ENCODE results near the gene CACNA2D3.
A peak's percentile ranks its signal among the peaks of the same experiment; 100 is the strongest.

Gene CACNA2D3

DNA sequence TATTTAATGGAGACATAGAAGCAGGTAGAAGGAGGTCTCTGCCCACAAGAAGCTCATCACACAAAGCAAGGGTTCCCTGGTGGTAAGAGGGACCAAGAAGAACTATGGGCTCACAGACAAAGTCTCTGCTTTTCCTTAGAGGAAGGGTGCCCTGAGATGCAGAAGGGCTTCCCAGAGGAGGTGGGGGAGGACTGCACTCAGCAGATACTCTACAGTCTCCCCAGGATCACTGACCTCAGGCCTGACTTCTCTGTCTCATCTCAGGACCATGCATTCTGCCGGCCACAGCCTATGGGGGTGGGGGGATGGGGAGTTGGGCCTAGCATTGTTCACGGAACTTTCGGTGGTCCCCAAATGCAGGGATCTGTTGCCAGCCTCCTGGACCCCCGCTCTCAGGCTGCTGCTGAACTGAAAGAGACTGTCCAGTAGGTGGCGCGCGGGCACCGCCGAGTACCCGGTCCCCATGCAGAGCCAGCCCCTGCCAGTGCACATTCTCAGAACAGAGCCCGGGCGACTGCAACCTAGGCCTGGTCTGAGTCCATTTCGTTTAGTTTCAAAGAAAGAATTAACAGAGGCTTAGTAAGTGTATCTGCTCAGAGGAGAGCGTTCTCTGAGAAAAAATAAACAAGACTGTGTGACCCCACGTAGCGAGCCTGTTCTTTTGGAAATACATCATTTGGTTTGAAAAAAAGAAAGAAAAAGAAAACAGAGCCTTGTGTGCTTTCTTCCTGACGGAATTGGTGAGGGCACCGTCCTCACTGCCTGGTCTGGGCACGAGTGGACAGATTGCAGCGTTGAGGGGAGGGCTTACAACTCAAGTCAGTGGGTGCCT, 731.4 kb downstream of the CACNA2D3 start:
- Mint-ChIP-seq H3K4me3 (no peak overlapping the region), H3K4me1 (ENCODE audit: low read depth) (no peaks in the 10 kb centered on the region), H3K27me3 (ENCODE audit: low read depth) (no peaks in the 10 kb centered on the region), H3K9me3 (no peaks in the 10 kb centered on the region), H3K36me3 (ENCODE audit: low read depth) (no peaks in the 10 kb centered on the region), H3K27ac (no peak overlapping the region)
- peak; percentile 9 for DNase-seq (ENCODE audit: low spot score)

DNA sequence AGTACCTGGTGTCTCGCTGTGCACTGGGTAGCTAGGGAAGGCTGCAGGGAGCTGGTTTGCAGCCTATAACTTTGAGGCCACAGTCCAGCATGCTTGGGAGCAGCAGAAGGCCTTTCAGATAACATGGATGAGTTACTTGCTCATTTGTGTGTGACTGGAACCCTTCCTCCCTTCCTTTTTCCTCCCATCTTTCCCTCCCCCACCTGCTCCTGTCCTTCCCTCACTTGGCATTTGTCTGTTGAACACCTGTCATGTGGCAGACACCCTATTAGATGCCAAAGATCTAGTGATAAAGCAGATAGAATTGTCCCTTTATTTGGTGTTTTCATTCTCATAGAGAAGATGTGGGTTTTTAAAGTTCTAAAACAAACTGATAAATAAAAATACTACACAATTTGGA, 733.9 kb downstream of the CACNA2D3 start:
- Mint-ChIP-seq H3K27ac (no peak overlapping the region), H3K27me3 (ENCODE audit: low read depth) (no peaks in the 10 kb centered on the region), H3K36me3 (ENCODE audit: low read depth) (no peaks in the 10 kb centered on the region), H3K4me1 (ENCODE audit: low read depth) (no peaks in the 10 kb centered on the region), H3K4me3 (no peak overlapping the region), H3K9me3 (no peaks in the 10 kb centered on the region)
- DNase-seq (ENCODE audit: low spot score) = no peak

DNA sequence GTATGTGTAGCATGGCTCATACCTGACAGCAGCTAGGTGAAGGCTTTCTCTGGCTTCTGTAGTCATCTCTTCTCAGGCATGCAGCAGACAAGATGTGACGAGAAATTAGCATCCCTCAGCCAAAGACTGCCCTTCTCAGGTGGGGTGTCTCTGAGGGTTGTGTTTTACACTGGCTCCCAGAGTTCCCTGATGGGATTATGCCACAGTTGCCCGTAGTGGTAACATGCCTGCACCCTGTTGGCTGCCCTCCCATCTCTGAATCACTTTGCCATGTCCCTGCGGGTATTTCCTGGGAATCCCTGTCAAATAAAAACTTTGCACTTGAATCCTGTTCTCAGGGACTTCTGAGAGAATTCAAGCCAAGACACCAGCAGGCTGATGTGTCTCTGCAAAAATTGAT, 735.0 kb downstream of the CACNA2D3 start:
- Mint-ChIP-seq H3K27me3 (ENCODE audit: low read depth) (no peaks in the 10 kb centered on the region), H3K36me3 (ENCODE audit: low read depth) (no peaks in the 10 kb centered on the region), H3K4me1 (ENCODE audit: low read depth) (no peaks in the 10 kb centered on the region), H3K27ac (no peak overlapping the region), H3K4me3 (no peak overlapping the region), H3K9me3 (no peaks in the 10 kb centered on the region)
- no peak for DNase-seq (ENCODE audit: low spot score)

DNA sequence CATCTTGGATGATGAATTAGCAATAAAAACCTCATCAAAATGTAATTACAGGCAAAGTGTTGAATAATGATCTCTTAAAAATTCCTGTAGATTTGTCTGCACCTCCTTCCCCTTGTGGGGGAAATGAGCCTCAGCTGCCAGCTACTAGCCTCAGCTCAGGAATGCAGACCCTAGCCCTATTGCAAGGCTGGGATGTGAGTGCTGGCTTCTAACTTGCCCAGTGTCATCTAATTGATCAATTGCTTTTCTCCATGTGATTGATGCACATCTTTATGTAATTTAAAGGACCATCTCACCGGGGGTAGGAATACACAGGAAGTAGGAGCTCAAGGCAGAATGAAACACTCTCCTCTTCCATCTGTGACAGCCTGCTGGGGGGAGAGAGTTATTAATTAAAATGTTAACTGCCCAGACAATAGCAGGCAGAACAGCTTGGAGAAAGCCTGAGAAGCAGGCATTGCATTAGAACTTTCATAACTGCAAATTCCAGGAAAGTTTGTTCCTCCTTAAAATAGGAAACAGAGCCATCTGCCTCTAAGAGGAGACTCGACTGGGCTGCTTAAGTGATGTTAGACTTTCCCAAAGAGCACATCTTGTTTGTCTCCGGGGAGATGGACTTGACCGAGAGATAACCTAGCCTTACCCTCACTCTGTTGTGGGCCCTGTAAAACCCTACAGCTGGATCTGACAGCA, 735.9 kb downstream of the CACNA2D3 start:
- Mint-ChIP-seq H3K9me3 (no peaks in the 10 kb centered on the region), H3K27ac (no peak overlapping the region), H3K4me3 (no peak overlapping the region), H3K36me3 (ENCODE audit: low read depth) (no peaks in the 10 kb centered on the region), H3K4me1 (ENCODE audit: low read depth) (no peaks in the 10 kb centered on the region), H3K27me3 (ENCODE audit: low read depth) (no peaks in the 10 kb centered on the region)
- no peak for DNase-seq (ENCODE audit: low spot score)

DNA sequence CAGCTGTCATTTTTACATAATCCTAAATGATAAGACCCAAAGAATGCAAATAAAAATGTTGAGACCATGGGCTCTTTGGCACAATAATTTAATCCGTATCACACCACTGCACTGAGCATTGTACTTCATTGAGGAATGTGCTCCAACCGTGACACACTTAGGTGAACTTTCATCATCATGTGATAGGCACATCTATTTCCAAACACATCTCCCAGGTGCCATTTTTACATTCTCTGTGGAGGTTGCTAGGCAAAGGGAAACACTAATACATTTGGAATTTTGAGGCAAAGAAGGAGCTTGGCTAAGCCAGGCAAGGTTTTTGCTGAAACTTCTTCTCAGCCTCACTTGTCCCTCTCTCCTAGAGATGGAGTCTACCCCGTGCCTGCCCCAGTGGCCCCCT, 736.8 kb downstream of the CACNA2D3 start:
- no peaks in the 10 kb centered on the region for H3K9me3 Mint-ChIP-seq
- no peak for DNase-seq (ENCODE audit: low spot score)
- no peaks in the 10 kb centered on the region for H3K36me3 Mint-ChIP-seq (ENCODE audit: low read depth)
- H3K4me1 Mint-ChIP-seq (ENCODE audit: low read depth) = no peaks in the 10 kb centered on the region
- H3K4me3 Mint-ChIP-seq = no peak overlapping the region
- no peaks in the 10 kb centered on the region for H3K27me3 Mint-ChIP-seq (ENCODE audit: low read depth)
- no peak overlapping the region for H3K27ac Mint-ChIP-seq

DNA sequence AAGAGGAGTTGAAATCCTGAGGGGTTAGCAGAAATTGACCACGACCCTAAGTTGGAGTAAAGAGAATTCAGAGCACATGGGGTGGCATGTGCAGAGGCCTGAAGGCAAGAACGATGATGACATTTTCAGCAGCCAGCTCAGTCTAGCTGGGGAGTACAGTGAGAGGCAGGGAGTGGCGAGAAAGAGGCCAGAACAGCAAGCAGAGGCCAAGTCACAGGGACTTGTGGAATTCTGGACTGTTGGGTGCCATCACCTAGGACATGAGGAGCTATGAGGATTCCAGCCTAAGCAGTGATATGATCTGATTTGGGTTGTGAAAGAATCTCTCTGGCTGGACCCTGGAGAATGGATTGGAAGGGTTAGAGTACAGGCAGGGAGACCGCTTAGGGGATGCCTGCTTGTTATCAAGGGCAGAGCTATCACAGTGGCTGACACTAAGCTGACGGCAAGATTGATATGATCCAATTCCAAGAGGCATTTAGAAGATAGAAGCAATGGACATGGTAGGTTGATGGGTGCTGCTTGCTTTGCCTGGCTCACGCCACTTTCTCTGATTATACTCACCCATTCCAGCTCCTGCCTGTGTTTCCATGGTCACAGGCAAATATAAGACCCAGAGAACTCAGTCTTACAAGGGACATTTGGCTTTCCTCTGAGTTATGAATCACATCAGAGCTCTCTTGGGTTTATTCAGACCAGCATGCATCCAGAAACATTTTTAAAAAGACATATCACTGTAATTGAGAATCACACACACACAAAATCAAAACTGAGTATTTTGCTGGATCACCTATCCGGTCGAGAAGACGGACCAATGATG, 739.1 kb downstream of the CACNA2D3 start:
- no peaks in the 10 kb centered on the region for H3K36me3 Mint-ChIP-seq (ENCODE audit: low read depth)
- H3K9me3 Mint-ChIP-seq = no peaks in the 10 kb centered on the region
- no peak overlapping the region for H3K27ac Mint-ChIP-seq
- no peak for DNase-seq (ENCODE audit: low spot score)
- H3K4me3 Mint-ChIP-seq = no peak overlapping the region
- H3K27me3 Mint-ChIP-seq (ENCODE audit: low read depth) = no peaks in the 10 kb centered on the region
- H3K4me1 Mint-ChIP-seq (ENCODE audit: low read depth) = no peaks in the 10 kb centered on the region

DNA sequence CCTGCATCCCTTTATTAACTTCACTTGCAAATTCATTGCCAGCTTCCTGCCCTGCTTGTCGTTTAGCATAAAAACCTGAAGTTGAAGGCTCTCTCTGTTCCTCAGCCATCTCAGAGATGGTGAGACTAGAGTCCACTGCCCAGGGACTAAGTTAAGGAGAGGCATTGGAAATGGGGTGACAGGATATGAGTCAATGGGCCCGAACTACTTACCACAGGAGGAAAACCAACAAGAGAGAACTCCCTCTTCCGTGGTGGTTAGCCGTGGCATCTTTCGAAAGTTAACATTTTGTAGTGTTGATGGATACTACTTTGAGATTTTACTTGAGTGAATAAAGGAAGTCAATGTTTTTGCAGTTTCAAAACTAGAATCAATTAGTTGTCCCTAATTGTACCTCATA, 740.2 kb downstream of the CACNA2D3 start:
- Mint-ChIP-seq H3K4me3 (no peak overlapping the region), H3K36me3 (ENCODE audit: low read depth) (no peaks in the 10 kb centered on the region), H3K9me3 (no peaks in the 10 kb centered on the region)

DNA sequence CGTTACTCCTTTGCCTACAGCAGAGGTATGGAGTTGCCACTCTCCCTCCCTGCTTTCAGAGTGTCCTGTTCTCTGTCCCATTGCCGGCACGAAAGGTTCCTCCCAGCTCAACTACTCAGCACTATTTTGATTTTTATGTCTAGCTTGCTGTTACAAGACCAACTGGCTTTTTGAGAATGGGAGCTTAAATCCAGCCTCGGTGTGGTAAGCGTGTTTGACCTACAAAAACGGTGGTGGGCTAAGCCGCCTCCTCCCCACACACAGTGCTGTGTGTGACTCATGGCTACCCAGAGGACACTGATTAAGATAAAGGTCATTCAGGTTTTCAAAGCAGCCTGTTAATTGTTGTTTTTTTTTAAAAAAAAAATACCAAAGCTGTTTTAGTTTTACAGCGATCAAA, 741.0 kb downstream of the CACNA2D3 start:
- no peak overlapping the region for H3K4me3 Mint-ChIP-seq
- no peaks in the 10 kb centered on the region for H3K36me3 Mint-ChIP-seq (ENCODE audit: low read depth)
- no peaks in the 10 kb centered on the region for H3K27me3 Mint-ChIP-seq (ENCODE audit: low read depth)
- H3K27ac Mint-ChIP-seq = no peak overlapping the region
- no peaks in the 10 kb centered on the region for H3K4me1 Mint-ChIP-seq (ENCODE audit: low read depth)
- DNase-seq (ENCODE audit: low spot score) = no peak
- no peaks in the 10 kb centered on the region for H3K9me3 Mint-ChIP-seq

More for the DNA sequence above, 740.2 kb downstream of the CACNA2D3 start:
- no peaks in the 10 kb centered on the region for H3K4me1 Mint-ChIP-seq (ENCODE audit: low read depth)
- H3K27ac Mint-ChIP-seq = no peak overlapping the region
- H3K27me3 Mint-ChIP-seq (ENCODE audit: low read depth) = no peaks in the 10 kb centered on the region
- DNase-seq (ENCODE audit: low spot score) = no peak

DNA sequence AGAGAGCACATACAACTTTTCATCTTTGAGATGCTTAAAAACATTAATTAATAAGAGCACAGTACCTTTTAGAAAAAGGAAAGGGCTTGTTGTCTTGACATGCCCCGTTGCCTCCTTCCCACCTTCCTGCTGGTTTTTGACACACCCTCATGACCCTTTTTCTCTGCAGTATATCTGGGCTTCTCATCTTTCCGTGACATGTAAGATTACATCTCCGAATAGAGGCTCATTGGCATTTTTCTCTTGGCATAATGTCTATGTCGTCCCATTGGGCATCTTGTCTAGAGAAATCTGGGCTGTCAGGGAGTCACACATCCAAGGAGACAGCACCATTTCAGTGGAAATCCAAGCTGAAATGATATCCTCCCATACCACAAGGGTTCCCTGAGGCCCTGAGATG, 741.4 kb downstream of the CACNA2D3 start:
- Mint-ChIP-seq H3K9me3 (no peaks in the 10 kb centered on the region), H3K4me3 (no peak overlapping the region), H3K4me1 (ENCODE audit: low read depth) (no peaks in the 10 kb centered on the region), H3K27me3 (ENCODE audit: low read depth) (no peaks in the 10 kb centered on the region), H3K36me3 (ENCODE audit: low read depth) (no peaks in the 10 kb centered on the region), H3K27ac (no peak overlapping the region)
- no peak for DNase-seq (ENCODE audit: low spot score)

DNA sequence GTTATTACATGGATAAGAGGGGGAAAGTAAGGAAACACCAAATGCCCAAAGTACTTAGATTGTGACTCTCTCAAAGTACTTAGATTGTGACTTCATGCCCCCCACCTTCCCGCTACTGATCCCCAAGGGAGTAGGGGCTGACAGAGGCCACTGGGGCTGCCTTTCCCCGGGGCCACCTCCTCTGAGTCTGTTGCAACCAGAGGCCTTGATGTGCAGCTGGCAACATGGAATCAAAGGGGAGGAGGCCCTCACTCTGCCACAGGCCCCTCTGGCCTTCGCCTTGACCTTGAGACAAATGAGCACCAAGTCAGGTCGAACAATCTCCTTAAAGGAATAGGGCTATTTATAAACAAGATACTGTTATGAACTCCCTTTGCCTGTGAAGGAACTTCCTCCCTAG, 743.0 kb downstream of the CACNA2D3 start:
- Mint-ChIP-seq H3K9me3 (no peaks in the 10 kb centered on the region), H3K27ac (no peak overlapping the region), H3K27me3 (ENCODE audit: low read depth) (no peaks in the 10 kb centered on the region), H3K4me3 (no peak overlapping the region), H3K36me3 (ENCODE audit: low read depth) (no peaks in the 10 kb centered on the region), H3K4me1 (ENCODE audit: low read depth) (no peaks in the 10 kb centered on the region)
- DNase-seq (ENCODE audit: low spot score) = no peak

DNA sequence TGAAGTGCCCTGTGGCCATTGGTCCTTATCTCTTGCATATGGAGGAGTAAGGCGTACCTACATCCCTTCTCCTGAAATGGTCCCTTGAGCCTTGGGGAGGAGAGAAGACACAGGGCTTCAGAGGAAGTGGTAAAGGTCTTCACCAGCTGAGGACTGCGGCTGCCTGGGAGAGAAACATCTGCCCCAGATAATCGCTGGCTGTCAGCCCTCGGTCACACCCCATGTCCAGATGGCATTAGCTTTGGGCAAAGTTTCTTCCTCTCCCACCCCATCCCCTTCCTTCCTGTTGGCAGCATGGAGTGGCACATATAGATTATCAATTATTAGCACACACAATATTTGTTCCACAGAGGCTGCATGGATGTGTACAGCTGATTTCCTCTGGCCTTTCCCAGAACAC, 743.9 kb downstream of the CACNA2D3 start:
- no peaks in the 10 kb centered on the region for H3K9me3 Mint-ChIP-seq
- no peak overlapping the region for H3K4me3 Mint-ChIP-seq
- no peaks in the 10 kb centered on the region for H3K27me3 Mint-ChIP-seq (ENCODE audit: low read depth)
- H3K36me3 Mint-ChIP-seq (ENCODE audit: low read depth) = no peaks in the 10 kb centered on the region
- DNase-seq (ENCODE audit: low spot score) = no peak
- H3K27ac Mint-ChIP-seq = no peak overlapping the region
- H3K4me1 Mint-ChIP-seq (ENCODE audit: low read depth) = no peaks in the 10 kb centered on the region

DNA sequence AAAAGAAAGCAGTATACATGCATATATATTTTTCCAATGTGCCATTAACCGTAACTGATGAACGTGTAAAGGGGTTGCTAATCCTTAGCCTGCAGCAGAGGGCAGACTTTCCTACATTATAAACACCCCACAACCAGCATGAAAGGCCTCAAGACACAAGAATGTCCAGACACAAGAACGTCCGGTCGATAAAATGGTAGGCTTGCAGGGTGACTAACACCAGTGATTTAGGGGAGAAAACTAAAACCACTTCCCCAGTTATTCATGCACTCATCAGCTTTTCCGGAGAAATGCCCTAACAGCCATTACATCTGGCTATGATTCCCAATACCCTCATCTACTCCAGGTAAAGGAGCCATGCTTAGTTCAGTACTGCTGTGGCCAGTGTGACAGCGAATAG, 748.1 kb downstream of the CACNA2D3 start:
- H3K27ac Mint-ChIP-seq = no peak overlapping the region
- no peaks in the 10 kb centered on the region for H3K36me3 Mint-ChIP-seq (ENCODE audit: low read depth)
- H3K9me3 Mint-ChIP-seq = no peaks in the 10 kb centered on the region
- H3K4me1 Mint-ChIP-seq (ENCODE audit: low read depth) = no peaks in the 10 kb centered on the region
- no peaks in the 10 kb centered on the region for H3K27me3 Mint-ChIP-seq (ENCODE audit: low read depth)
- DNase-seq (ENCODE audit: low spot score) = no peak
- no peak overlapping the region for H3K4me3 Mint-ChIP-seq

DNA sequence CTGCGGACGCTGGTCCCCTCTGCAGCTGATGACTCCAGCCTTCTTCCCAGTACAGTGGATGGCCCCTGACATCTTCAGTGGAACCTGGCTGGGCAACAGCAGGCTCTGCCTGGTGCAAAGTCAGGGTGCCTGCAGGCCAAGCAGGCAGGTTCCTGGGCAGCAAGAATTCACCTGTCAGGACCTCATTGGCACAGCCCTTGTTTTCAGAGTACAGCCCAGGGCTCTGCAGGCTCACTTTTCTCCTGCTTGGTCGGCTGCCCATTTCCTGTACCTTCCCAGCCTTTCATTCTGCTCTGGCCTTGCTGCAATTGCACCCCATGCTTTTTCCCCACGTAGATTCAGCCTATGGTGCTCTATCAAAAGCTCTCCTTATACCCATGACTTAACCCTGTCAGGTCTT, 749.5 kb downstream of the CACNA2D3 start:
- H3K4me1 Mint-ChIP-seq (ENCODE audit: low read depth) = no peaks in the 10 kb centered on the region
- H3K27me3 Mint-ChIP-seq (ENCODE audit: low read depth) = no peaks in the 10 kb centered on the region
- no peak for DNase-seq (ENCODE audit: low spot score)
- no peak overlapping the region for H3K4me3 Mint-ChIP-seq
- no peak overlapping the region for H3K27ac Mint-ChIP-seq
- no peaks in the 10 kb centered on the region for H3K36me3 Mint-ChIP-seq (ENCODE audit: low read depth)
- no peaks in the 10 kb centered on the region for H3K9me3 Mint-ChIP-seq
